GM23248 (cell line): ENCODE results near the gene AGER. TPM values are rescaled to one million over a fixed set of nuclear protein-coding genes. Genes with fewer than 3 reads are reported as not detected.
A peak's percentile ranks its signal among the peaks of the same experiment; 100 is the strongest.
"Not testable (repeated sequence)": the region's sequence is repeated elsewhere in the genome, so short reads cannot be mapped to it uniquely, and the experiment has no call there.

Experiments used
- DNase-seq: peaks from one replicate; pipeline ENCODE4 v3.0.0-alpha.2; 2015
- H2AFZ ChIP-seq: fragments of 200-600 bp; sonication (generic); 2 replicates; pipeline ENCODE4 v1.6.1; 2016; ENCODE audit warnings: antibody characterized with exemption
- H3F3A ChIP-seq: fragments of 200-600 bp; sonication (generic); 2 replicates; pipeline ENCODE4 v1.6.1; 2016; ENCODE audit warnings: mild to moderate bottlenecking, antibody characterized with exemption, mixed run types; ENCODE audit not compliant: insufficient read depth
- H3K27ac ChIP-seq: fragments of 200-600 bp; sonication (generic); 2 replicates; pipeline ENCODE4 v1.5.1; 2016; ENCODE audit warnings: mild to moderate bottlenecking
- H3K27me3 ChIP-seq: fragments of 200-600 bp; sonication (generic); replicated peaks from 2 replicates; pipeline ENCODE4 v1.6.1; 2016; ENCODE audit warnings: mild to moderate bottlenecking; ENCODE audit not compliant: insufficient read depth
- H3K36me3 ChIP-seq: fragments of 200-600 bp; sonication (generic); 2 replicates; pipeline ENCODE4 v1.6.1; 2016; ENCODE audit warnings: low read depth, mild to moderate bottlenecking
- H3K4me1 ChIP-seq: fragments of 200-600 bp; sonication (generic); 2 replicates; pipeline ENCODE4 v1.6.1; 2016; ENCODE audit warnings: mild to moderate bottlenecking; ENCODE audit not compliant: insufficient read depth
- H3K4me2 ChIP-seq: fragments of 200-600 bp; sonication (generic); one replicate; pipeline ENCODE4 v1.6.1; 2016; ENCODE audit warnings: mild to moderate bottlenecking; ENCODE audit not compliant: unreplicated experiment
- H3K4me3 ChIP-seq: fragments of 200-600 bp; sonication (generic); 2 replicates; pipeline ENCODE4 v1.5.1; 2016; ENCODE audit warnings: mild to moderate bottlenecking
- H3K79me2 ChIP-seq: fragments of 200-600 bp; sonication (generic); 2 replicates; pipeline ENCODE4 v1.6.1; 2016; ENCODE audit warnings: mild to moderate bottlenecking; ENCODE audit not compliant: insufficient read depth
- H3K9ac ChIP-seq: fragments of 200-600 bp; sonication (generic); 2 replicates; pipeline ENCODE4 v1.6.1; 2016; ENCODE audit warnings: mild to moderate bottlenecking
- H3K9me2 ChIP-seq: fragments of 200-600 bp; sonication (generic); 2 replicates; pipeline ENCODE4 v1.6.1; 2016; ENCODE audit warnings: mixed run types, mild to moderate bottlenecking, moderate library complexity; ENCODE audit not compliant: insufficient read depth
- H3K9me3 ChIP-seq: fragments of 200-600 bp; sonication (generic); one replicate; pipeline ENCODE4 v1.6.1; 2017; ENCODE audit warnings: low read depth
- H4K20me1 ChIP-seq: fragments of 200-600 bp; sonication (generic); 2 replicates; pipeline ENCODE4 v1.6.0; 2016; ENCODE audit not compliant: insufficient read depth
- EZH2 ChIP-seq: fragments of 200-600 bp; sonication (generic); IDR thresholded peaks from 2 replicates; pipeline ENCODE4 v1.6.1; 2018; ENCODE audit warnings: antibody characterized with exemption, mild to moderate bottlenecking; ENCODE audit not compliant: insufficient read depth, poor library complexity, severe bottlenecking
- EZH2phosphoT487 ChIP-seq: fragments of 200-600 bp; sonication (generic); IDR thresholded peaks from 2 replicates; pipeline ENCODE4 v1.6.1; 2018; ENCODE audit warnings: antibody characterized with exemption, moderate library complexity, mild to moderate bottlenecking, low read depth; ENCODE audit not compliant: insufficient read depth
- WGBS, 2 experiments: methylation state at CpG; one replicate each; pipeline ENCODE4 v1.1.6; 2015 to 2017; ENCODE audit warnings: low lambda C conversion rate in 2 of 2, low coverage in 1 of 2; ENCODE audit errors: missing lambda C conversion rate in 2 of 2; 5-methylcytosine and 5-hydroxymethylcytosine counted together
- in situ Hi-C: fragments of 300-500 bp; cut with MboI; formaldehyde crosslinking; loops from 2 replicates; pipeline ENCODE4 v1.15.0; 2020
- polyA plus RNA-seq: library from polyadenylated mRNA; unstranded; fragments of >200 nt; fragmentation: Nextera tagmentation; extraction: Ambion mirVana; gene quantifications from 2 replicates; pipeline ENCODE4 v1.2.1, GENCODE V29; 2016
- total RNA-seq: library from RNA; depleted of rRNA; stranded (reverse); fragments of >200 nt; shearing (Covaris generic); gene quantifications from 2 replicates; pipeline ENCODE4 v1.2.3, GENCODE V29; 2014

Gene AGER
- total and polyA plus RNA-seq, 2 experiments from 2014 or later = 0.22 to 1.4 TPM

DNA sequence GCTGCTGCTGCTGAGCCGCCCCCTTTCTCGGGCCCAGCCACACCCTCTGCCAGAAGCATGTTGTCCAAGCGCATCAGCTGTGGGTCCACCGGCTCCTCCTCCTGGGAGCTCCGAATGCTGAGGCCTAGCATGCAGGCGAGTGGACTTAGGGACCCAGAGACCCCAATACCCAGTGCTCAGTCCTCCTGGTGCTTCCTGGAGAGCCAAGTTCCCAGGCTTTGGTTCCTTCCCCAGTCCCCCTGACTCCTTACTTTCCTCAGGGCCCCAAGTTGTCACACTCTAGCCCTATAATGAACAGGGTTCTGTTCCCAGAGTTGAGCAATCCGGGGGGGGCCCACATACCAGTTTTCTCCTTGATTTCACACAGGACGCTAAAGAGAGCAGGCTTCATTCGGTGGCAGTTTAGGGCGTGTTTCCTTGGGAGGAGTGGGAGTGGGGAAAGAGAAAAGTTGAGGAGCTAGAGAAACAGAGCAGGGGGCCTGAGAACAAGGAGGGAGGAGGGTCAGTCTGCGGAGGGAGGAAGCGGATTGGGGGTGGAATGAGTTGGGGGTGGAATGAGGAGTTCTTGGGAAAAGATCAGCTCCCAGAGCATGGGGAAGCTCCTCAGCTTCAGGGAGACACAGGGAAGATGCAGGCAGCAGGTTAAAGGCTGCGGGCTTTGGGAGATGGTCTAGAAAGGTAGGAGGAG lies 4.5 kb upstream of the AGER start:
- in situ Hi-C loops = no loop called here
- Histone ChIP-seq H3K4me2 (peak overlapping the region; percentile 94), H3K27ac (peak overlapping the region; percentile 77), H3K4me3 (peak overlapping the region; percentile 96), H4K20me1 (no peaks in the 10 kb centered on the region), H3K36me3 (peaks cover 5% of the 10 kb centered on the region; the same call in 1 of the 2 replicates), H3K4me1 (peaks cover 19% of the 10 kb centered on the region), H3K9me3 (no peaks in the 10 kb centered on the region), H2AFZ (no peak overlapping the region), H3K9me2 (no peaks in the 10 kb centered on the region), H3F3A (peaks cover 20% of the 10 kb centered on the region; the same call in 1 of the 2 replicates), H3K9ac (peak overlapping the region; percentile 96), H3K79me2 (peaks cover 50% of the 10 kb centered on the region), H3K27me3 (no peaks in the 10 kb centered on the region)
- TF ChIP-seq EZH2phosphoT487 (no peak), EZH2 (no peak)
- DNase-seq = peak; percentile 54
- WGBS, 2 experiments = 3 to 4% methylated on average over 11 to 13 of the region's 13 CpGs

DNA sequence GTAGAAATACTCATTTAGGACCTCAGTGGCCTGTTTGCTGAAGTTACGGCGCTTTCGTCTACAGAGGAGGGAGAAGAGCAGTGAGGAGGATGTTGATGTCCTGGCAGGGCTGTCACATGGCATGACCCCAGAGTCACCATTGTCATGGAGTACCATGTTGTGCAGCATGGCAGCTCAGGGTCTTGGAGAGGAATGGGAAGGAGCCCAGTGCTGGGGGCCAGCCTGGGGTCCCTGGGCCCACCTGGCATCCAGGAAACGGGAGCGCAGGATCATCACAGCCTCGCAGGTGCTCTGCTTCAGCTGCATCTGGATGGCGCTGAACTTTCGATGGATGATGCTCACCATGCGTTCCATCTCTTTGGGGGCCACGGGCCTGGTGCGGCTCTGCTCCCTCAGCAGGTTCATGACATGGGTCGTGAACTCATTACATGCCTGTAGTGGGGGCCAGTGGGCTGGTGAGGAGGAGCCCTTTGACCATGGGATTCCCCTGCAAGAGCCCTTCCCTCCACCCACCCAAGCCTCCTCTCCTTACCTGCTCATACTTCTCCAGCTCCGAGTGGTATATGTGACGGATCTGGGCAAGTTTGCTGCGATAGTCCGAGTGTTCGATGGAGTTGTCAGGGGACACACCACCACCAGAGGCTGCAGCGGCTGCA lies 3.8 kb upstream of the AGER start:
- H4K20me1 ChIP-seq, H3K9me3 ChIP-seq, H3K9me2 ChIP-seq, H2AFZ ChIP-seq, in situ Hi-C loops, H3K27me3 ChIP-seq, DNase-seq, H3K36me3 ChIP-seq: not testable (repeated sequence)
- H3K27ac ChIP-seq = peak overlapping the region; percentile 77
- peak overlapping the region; percentile 96 for H3K4me3 ChIP-seq
- H3K4me1 ChIP-seq = peaks cover 18% of the 10 kb centered on the region
- H3K4me2 ChIP-seq = peak overlapping the region; percentile 94
- H3K9ac ChIP-seq = peak overlapping the region; percentile 96
- H3F3A ChIP-seq = peaks cover 20% of the 10 kb centered on the region; the same call in 1 of the 2 replicates
- WGBS, 2 experiments = 65 to 69% methylated on average over 18 of the region's 18 CpGs
- H3K79me2 ChIP-seq = peaks cover 50% of the 10 kb centered on the region

DNA sequence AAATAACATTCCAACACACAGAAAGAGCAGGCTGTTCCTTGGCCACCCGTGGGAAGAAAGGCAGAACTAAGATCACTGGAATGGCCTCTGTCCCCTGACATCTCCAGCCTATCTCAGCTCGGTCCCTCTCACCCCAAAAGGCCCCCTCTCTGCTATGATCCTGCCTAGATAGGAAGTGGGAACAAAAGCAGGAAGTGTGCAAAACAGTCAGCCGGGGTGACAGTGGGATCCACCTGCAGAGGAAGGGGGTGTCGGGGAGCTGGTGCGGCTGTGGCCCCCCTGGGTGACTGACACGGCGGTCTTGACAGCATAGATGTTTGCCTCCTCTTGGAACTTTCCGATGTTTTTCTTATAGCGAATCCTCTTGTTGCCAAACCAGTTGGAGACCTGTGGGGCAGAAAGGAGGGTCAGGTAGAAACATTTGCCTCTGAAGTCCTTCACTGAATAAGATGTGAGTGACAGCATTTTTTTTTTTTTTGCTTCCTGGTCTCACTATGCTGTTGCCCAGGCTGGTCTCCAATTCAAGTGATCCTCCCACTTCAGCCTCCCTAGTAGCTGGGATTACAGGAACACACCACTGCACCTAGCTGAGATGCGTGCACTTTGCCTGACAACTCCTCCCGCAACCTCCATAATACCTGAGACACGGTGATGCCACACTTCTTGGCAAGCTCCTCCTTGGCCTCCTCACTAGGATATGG lies 3.1 kb upstream of the AGER start:
- Histone ChIP-seq H2AFZ (no peak overlapping the region), H3K4me2 (no peak overlapping the region), H4K20me1 (no peaks in the 10 kb centered on the region), H3K9me3 (no peaks in the 10 kb centered on the region), H3K9ac (no peak overlapping the region), H3K27me3 (no peaks in the 10 kb centered on the region), H3K9me2 (no peaks in the 10 kb centered on the region), H3K4me1 (peaks cover 11% of the 10 kb centered on the region), H3K27ac (peak overlapping the region; percentile 81; the same call in 1 of the 2 replicates), H3K36me3 (peaks cover 5% of the 10 kb centered on the region; the same call in 1 of the 2 replicates), H3K4me3 (no peak overlapping the region), H3K79me2 (peaks cover 50% of the 10 kb centered on the region), H3F3A (peaks cover 20% of the 10 kb centered on the region; the same call in 1 of the 2 replicates)
- in situ Hi-C loops = no loop called here
- DNase-seq = no peak
- no peak for TF ChIP-seq EZH2
- no peak for TF ChIP-seq EZH2phosphoT487
- WGBS, 2 experiments = 82 to 86% methylated on average over 12 of the region's 12 CpGs

DNA sequence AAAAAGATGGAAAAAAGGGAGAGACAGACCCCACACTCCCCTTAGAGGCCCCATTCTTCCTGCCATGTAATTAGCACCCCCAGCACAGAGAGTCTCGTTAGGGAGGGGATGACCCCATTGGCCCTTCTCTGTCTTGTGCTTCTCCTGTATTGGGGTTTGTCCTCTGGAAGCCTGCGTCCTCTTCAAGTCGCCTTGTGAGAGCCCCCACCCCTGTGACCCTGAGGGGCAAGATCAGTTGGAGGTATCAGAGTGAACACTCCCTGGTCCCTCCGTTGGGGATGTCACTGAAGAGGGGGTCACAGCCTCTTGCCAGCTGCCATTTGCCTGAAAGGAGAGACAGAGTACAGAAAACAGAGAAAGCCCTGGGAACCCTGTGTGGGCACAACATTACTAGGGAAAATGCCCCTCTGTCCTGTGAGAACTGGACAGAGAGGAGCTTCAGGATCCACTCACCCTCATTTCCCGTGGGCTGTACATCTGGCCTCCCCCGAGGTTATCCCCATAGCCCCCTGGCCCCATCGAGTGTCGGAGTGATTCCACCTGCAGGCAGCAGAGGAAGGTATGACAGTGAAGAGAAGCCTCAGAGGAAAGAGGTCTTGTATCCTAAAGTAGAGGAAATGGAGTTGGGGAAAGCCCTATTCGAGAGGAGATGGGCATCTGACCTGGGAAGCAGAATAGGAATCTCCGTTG lies 2.2 kb upstream of the AGER start:
- H3K9me3 ChIP-seq, DNase-seq, H3K4me3 ChIP-seq, H3K9me2 ChIP-seq, H2AFZ ChIP-seq, in situ Hi-C loops, H4K20me1 ChIP-seq, H3K4me1 ChIP-seq, H3K27me3 ChIP-seq, H3K36me3 ChIP-seq: not testable (repeated sequence)
- H3K79me2 ChIP-seq = peaks cover 50% of the 10 kb centered on the region
- H3K9ac ChIP-seq = 0 out of 2 replicates have a peak overlapping the region, but pooled peaks have one; percentile 18
- peaks cover 20% of the 10 kb centered on the region; the same call in 1 of the 2 replicates for H3F3A ChIP-seq
- WGBS, 2 experiments = 52 to 54% methylated on average over 10 of the region's 10 CpGs
- H3K27ac ChIP-seq = peak overlapping the region; percentile 81
- H3K4me2 ChIP-seq = peak overlapping the region; percentile 24

DNA sequence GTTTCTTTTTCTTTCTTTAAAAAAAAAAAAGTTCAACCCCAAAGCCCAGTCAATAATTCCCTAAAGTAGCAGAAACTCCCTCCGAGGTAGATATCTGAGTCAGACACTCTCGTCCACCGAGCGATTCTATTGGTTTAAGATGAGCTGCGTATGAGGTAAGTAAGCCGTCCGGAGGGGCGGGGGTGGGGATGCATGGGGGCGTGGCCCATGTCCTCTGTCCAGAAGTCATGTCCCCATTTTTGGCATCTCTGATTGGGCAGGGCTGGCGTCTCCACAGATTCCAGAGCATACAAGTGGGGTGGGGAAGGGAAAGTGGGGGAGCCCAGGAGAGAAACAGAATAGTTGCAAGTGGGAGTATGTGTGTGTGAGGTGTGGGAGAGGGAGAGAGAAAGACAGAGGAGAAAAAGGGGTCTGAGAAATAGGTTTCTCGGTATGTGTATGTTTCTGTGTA lies 1.7 kb upstream of the AGER start:
- H3K4me2 ChIP-seq = peak overlapping the region; percentile 35
- peaks cover 20% of the 10 kb centered on the region; the same call in 1 of the 2 replicates for H3F3A ChIP-seq
- H3K9me2 ChIP-seq, H3K27me3 ChIP-seq, H3K9me3 ChIP-seq, H4K20me1 ChIP-seq, H2AFZ ChIP-seq, H3K4me1 ChIP-seq, in situ Hi-C loops, H3K36me3 ChIP-seq: not testable (repeated sequence)
- H3K4me3 ChIP-seq = peak overlapping the region; percentile 40; the same call in 1 of the 2 replicates
- H3K27ac ChIP-seq = peak overlapping the region; percentile 81
- 0 to 4% methylated on average over 11 of the region's 11 CpGs for WGBS, 2 experiments
- peak overlapping the region; percentile 62 for H3K9ac ChIP-seq
- DNase-seq = peak; percentile 95
- peaks cover 50% of the 10 kb centered on the region for H3K79me2 ChIP-seq
